Liver (tissue), 9 donors: ENCODE data around the gene TMEM108. TPM values are rescaled to one million over a fixed set of nuclear protein-coding genes. Genes with fewer than 3 reads are reported as not detected.

ENCODE experiments used
- DNase-seq: peaks from one replicate; pipeline ENCODE4 v3.0.0-alpha.2; 2017; ENCODE audit warnings: low spot score
- H3K27ac ChIP-seq, 2 donors: one replicate each; pipeline ENCODE4 v1.7.0; 2013; ENCODE audit warnings: inconsistent platforms in 2 of 2, low read length in 2 of 2, control low read depth in 1 of 2, low read depth in 1 of 2, mild to moderate bottlenecking in 1 of 2
- H3K27me3 ChIP-seq, 4 donors: one replicate each; pipeline versions ENCODE4 v1.6.1 to v1.7.0; 2013; ENCODE audit warnings: low read length in 3 of 4, inconsistent platforms in 1 of 4, mild to moderate bottlenecking in 1 of 4, moderate library complexity in 1 of 4; ENCODE audit not compliant: control insufficient read depth in 4 of 4, insufficient read depth in 4 of 4
- H3K36me3 ChIP-seq, 4 donors: one replicate each; pipeline versions ENCODE4 v1.6.1 to v1.7.0; 2013; ENCODE audit warnings: low read length in 3 of 4, mild to moderate bottlenecking in 3 of 4, low read depth in 1 of 4, moderate library complexity in 1 of 4; ENCODE audit not compliant: control insufficient read depth in 4 of 4, insufficient read depth in 3 of 4
- H3K4me1 ChIP-seq, 4 donors: one replicate each; pipeline versions ENCODE4 v1.6.1 to v1.7.0; 2013; ENCODE audit warnings: low read length in 3 of 4, mild to moderate bottlenecking in 3 of 4, moderate library complexity in 1 of 4; ENCODE audit not compliant: control insufficient read depth in 4 of 4, insufficient read depth in 4 of 4
- H3K4me3 ChIP-seq, 3 donors: one replicate each; pipeline versions ENCODE4 v1.6.1 to v1.7.0; 2013; ENCODE audit warnings: low read length in 3 of 3, control low read depth in 1 of 3, low read depth in 1 of 3, mild to moderate bottlenecking in 1 of 3
- H3K9ac ChIP-seq, 2 donors: one replicate each; pipeline ENCODE4 v1.7.0; 2013; ENCODE audit warnings: low read length in 2 of 2, mild to moderate bottlenecking in 2 of 2, moderate library complexity in 2 of 2, control low read depth in 1 of 2, low read depth in 1 of 2
- H3K9me3 ChIP-seq, 4 donors: one replicate each; pipeline versions ENCODE4 v1.6.1 to v1.7.0; 2013; ENCODE audit warnings: low read length in 3 of 4; ENCODE audit not compliant: control insufficient read depth in 4 of 4
- ATF3 ChIP-seq: IDR thresholded peaks from 2 replicates; pipeline ENCODE4 v1.6.1; 2016; ENCODE audit warnings: antibody characterized with exemption
- CTCF ChIP-seq: fragments of 150-350 bp; IDR thresholded peaks from 2 replicates; pipeline ENCODE4 v1.5.1; 2017; ENCODE audit warnings: improper control_type of control experiment, low read depth, low read length; ENCODE audit not compliant: missing input control
- EGR1 ChIP-seq, 2 donors: IDR thresholded peaks; 2 replicates each; pipeline ENCODE4 v1.6.1; 2016 to 2018; ENCODE audit warnings: antibody characterized with exemption in 2 of 2, low read depth in 2 of 2
- FOXA1 ChIP-seq: IDR thresholded peaks from 2 replicates; pipeline ENCODE4 v1.6.1; 2016; ENCODE audit warnings: antibody characterized with exemption
- FOXA2 ChIP-seq: IDR thresholded peaks from 2 replicates; pipeline ENCODE4 v1.6.1; 2016; ENCODE audit warnings: antibody characterized with exemption
- GABPA ChIP-seq, 2 donors: IDR thresholded peaks in 1 of 2; conservative IDR thresholded peaks in 1 of 2; 2 replicates each; pipeline ENCODE4 v1.6.1; 2016; ENCODE audit warnings: antibody characterized with exemption in 2 of 2, mild to moderate bottlenecking in 1 of 2, moderate library complexity in 1 of 2
- HNF4A ChIP-seq, 2 donors: conservative IDR thresholded peaks; 2 replicates each; pipeline ENCODE4 v1.6.1; 2016; ENCODE audit warnings: antibody characterized with exemption in 2 of 2, mild to moderate bottlenecking in 2 of 2
- HNF4G ChIP-seq: IDR thresholded peaks from 2 replicates; pipeline ENCODE4 v1.6.1; 2016; ENCODE audit warnings: antibody characterized with exemption
- JUND ChIP-seq, 2 donors: IDR thresholded peaks; 2 replicates each; pipeline ENCODE4 v1.6.1; 2016; ENCODE audit warnings: antibody characterized with exemption in 2 of 2
- MAX ChIP-seq: IDR thresholded peaks from 2 replicates; pipeline ENCODE4 v1.6.1; 2016; ENCODE audit warnings: antibody characterized with exemption
- NR2F2 ChIP-seq: IDR thresholded peaks from 2 replicates; pipeline ENCODE4 v1.6.1; 2016; ENCODE audit warnings: antibody characterized with exemption
- RAD21 ChIP-seq, 2 donors: IDR thresholded peaks; 2 replicates each; pipeline ENCODE4 v1.6.1; 2016; ENCODE audit warnings: antibody characterized with exemption in 2 of 2, mild to moderate bottlenecking in 2 of 2
- RXRA ChIP-seq, 2 donors: IDR thresholded peaks; 2 replicates each; pipeline ENCODE4 v1.6.1; 2017 to 2018; ENCODE audit warnings: antibody characterized with exemption in 2 of 2, mild to moderate bottlenecking in 1 of 2
- SP1 ChIP-seq: IDR thresholded peaks from 2 replicates; pipeline ENCODE4 v1.6.1; 2018; ENCODE audit warnings: antibody characterized with exemption, mild to moderate bottlenecking
- TAF1 ChIP-seq: conservative IDR thresholded peaks from 2 replicates; pipeline ENCODE4 v1.6.1; 2016; ENCODE audit warnings: antibody characterized with exemption, mild to moderate bottlenecking
- YY1 ChIP-seq: IDR thresholded peaks from 2 replicates; pipeline ENCODE4 v1.6.1; 2016; ENCODE audit warnings: antibody characterized with exemption, mild to moderate bottlenecking
- ZBTB33 ChIP-seq: IDR thresholded peaks from 2 replicates; pipeline ENCODE4 v1.6.1; 2016; ENCODE audit warnings: antibody characterized with exemption
- WGBS: extraction: QIAGEN DNeasy Blood & Tissue Kit; methylation state at CpG from one replicate; pipeline ENCODE4 v1.1.7; 2013; 5-methylcytosine and 5-hydroxymethylcytosine counted together
- polyA plus RNA-seq, 2 donors: library from polyadenylated mRNA; stranded (reverse) in 1 of 2; unstranded in 1 of 2; fragments of 200-250 nt in 1 of 2; fragments of >200 nt in 1 of 2; fragmentation: Nextera tagmentation in 1 of 2; extraction: Ambion mirVana in 1 of 2; gene quantifications; one replicate each; pipeline versions ENCODE4 v1.2.1 to v1.2.3, GENCODE V29; 2013 to 2015
- total RNA-seq, 2 donors: library from RNA; depleted of rRNA; stranded (reverse); fragments of >200 nt; gene quantifications; one replicate each; pipeline ENCODE4 v1.2.3, GENCODE V29; 2014
- TF ChIP-seq, protein P1 (sequence below): IDR thresholded peaks from 2 replicates; pipeline ENCODE4 v1.6.1; 2016; ENCODE audit warnings: antibody characterized with exemption, mild to moderate bottlenecking
- donor health status: healthy.
- donor health status: healthy.
- donor health status: healthy.
- donor health status: healthy.
- donor health status: healthy.

Gene TMEM108
- total and polyA plus RNA-seq, 4 donors: 0.05 to 0.10 TPM; not detected in 2

GRCh38 chr3:133387341-133387740 is 349.1 kb downstream of the TMEM108 start:
- H3K27me3 ChIP-seq: no peaks in the 10 kb centered on the region
- TF ChIP-seq NR2F2 (no peak), RXRA (IDR thresholded peaks at IDR 0.05) (no peak), CTCF (no peak), JUND (IDR thresholded peaks at IDR 0.05) (no peak), EGR1 (IDR thresholded peaks at IDR 0.05; ENCODE audit: low read depth in 2 of 2) (no peak), TAF1 (no peak), GABPA (IDR thresholded peaks at IDR 0.05 in 1 of 2, conservative IDR thresholded peaks at IDR 0.05 in 1 of 2) (no peak), MAX (no peak), SP1 (no peak), FOXA1 (no peak), HNF4A (conservative IDR thresholded peaks at IDR 0.05) (no peak), ATF3 (no peak), FOXA2 (no peak), HNF4G (no peak), RAD21 (IDR thresholded peaks at IDR 0.05) (no peak), YY1 (no peak), ZBTB33 (no peak)
- TF ChIP-seq, protein P1, sequence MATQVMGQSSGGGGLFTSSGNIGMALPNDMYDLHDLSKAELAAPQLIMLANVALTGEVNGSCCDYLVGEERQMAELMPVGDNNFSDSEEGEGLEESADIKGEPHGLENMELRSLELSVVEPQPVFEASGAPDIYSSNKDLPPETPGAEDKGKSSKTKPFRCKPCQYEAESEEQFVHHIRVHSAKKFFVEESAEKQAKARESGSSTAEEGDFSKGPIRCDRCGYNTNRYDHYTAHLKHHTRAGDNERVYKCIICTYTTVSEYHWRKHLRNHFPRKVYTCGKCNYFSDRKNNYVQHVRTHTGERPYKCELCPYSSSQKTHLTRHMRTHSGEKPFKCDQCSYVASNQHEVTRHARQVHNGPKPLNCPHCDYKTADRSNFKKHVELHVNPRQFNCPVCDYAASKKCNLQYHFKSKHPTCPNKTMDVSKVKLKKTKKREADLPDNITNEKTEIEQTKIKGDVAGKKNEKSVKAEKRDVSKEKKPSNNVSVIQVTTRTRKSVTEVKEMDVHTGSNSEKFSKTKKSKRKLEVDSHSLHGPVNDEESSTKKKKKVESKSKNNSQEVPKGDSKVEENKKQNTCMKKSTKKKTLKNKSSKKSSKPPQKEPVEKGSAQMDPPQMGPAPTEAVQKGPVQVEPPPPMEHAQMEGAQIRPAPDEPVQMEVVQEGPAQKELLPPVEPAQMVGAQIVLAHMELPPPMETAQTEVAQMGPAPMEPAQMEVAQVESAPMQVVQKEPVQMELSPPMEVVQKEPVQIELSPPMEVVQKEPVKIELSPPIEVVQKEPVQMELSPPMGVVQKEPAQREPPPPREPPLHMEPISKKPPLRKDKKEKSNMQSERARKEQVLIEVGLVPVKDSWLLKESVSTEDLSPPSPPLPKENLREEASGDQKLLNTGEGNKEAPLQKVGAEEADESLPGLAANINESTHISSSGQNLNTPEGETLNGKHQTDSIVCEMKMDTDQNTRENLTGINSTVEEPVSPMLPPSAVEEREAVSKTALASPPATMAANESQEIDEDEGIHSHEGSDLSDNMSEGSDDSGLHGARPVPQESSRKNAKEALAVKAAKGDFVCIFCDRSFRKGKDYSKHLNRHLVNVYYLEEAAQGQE: no peak
- H3K4me1 ChIP-seq: no peaks in the 10 kb centered on the region
- H3K27ac ChIP-seq: no peak overlapping the region
- DNase-seq: no peak
- H3K4me3 ChIP-seq: no peak overlapping the region
- H3K9ac ChIP-seq: no peak overlapping the region
- 86% methylated on average over 4 of the region's 4 CpGs for WGBS
- no peaks in the 10 kb centered on the region for H3K36me3 ChIP-seq
- no peaks in the 10 kb centered on the region for H3K9me3 ChIP-seq
